PFSK-1 (cell line): ENCODE results near the gene SLC24A5.

Source experiments
- POLR2AphosphoS5 ChIP-seq: IDR thresholded peaks from 2 replicates; pipeline ENCODE4 v1.6.1; 2012; ENCODE audit warnings: low read depth, mild to moderate bottlenecking, control low read depth, low read length, moderate library complexity
- SIN3A ChIP-seq: IDR thresholded peaks from 2 replicates; pipeline ENCODE4 v1.6.1; 2012; ENCODE audit warnings: mild to moderate bottlenecking, low read length, moderate library complexity, borderline replicate concordance; ENCODE audit not compliant: insufficient read depth
- TF ChIP-seq, protein P1 (sequence below), 2 experiments: IDR thresholded peaks; 2 replicates each; pipeline versions ENCODE4 v1.6.1 to v1.8.0; 2011 to 2012; ENCODE audit warnings: low read depth in 2 of 2, low read length in 2 of 2, control low read depth in 1 of 2, inconsistent platforms in 1 of 2, mild to moderate bottlenecking in 1 of 2, moderate library complexity in 1 of 2; ENCODE audit not compliant: insufficient read depth in 1 of 2

DNA sequence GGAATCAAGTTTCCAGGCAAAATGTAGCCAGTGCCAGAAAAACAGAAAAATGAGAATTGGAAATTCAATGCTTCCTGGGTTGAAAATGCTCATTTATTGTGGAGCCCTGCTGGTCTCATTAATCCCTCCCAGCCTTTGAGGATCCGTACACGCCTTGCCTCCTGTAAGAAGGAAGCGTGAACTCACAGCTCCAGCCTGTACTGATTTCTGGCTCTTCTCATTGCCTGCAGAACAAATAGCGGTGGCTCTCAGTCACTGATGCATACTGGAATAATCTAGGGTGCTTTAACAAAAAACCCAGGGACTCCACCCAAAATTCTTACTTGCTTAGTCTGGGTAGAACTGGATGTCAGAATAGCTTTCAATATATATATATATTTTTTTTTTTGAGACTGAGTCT is 29.3 kb upstream of the SLC24A5 start:
- no peak for TF ChIP-seq POLR2AphosphoS5
- TF ChIP-seq SIN3A = no peak
- TF ChIP-seq, protein P1, sequence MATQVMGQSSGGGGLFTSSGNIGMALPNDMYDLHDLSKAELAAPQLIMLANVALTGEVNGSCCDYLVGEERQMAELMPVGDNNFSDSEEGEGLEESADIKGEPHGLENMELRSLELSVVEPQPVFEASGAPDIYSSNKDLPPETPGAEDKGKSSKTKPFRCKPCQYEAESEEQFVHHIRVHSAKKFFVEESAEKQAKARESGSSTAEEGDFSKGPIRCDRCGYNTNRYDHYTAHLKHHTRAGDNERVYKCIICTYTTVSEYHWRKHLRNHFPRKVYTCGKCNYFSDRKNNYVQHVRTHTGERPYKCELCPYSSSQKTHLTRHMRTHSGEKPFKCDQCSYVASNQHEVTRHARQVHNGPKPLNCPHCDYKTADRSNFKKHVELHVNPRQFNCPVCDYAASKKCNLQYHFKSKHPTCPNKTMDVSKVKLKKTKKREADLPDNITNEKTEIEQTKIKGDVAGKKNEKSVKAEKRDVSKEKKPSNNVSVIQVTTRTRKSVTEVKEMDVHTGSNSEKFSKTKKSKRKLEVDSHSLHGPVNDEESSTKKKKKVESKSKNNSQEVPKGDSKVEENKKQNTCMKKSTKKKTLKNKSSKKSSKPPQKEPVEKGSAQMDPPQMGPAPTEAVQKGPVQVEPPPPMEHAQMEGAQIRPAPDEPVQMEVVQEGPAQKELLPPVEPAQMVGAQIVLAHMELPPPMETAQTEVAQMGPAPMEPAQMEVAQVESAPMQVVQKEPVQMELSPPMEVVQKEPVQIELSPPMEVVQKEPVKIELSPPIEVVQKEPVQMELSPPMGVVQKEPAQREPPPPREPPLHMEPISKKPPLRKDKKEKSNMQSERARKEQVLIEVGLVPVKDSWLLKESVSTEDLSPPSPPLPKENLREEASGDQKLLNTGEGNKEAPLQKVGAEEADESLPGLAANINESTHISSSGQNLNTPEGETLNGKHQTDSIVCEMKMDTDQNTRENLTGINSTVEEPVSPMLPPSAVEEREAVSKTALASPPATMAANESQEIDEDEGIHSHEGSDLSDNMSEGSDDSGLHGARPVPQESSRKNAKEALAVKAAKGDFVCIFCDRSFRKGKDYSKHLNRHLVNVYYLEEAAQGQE (IDR thresholded peaks at IDR 0.05; ENCODE audit: insufficient read depth in 1 of 2, low read depth in 2 of 2, low read length in 2 of 2) = no peak
